Prostate gland (tissue), 2 donors: ENCODE measurements around the gene SCUBE1.

ENCODE experiments used
- POLR2A ChIP-seq: fragments of 450-650 bp; IDR thresholded peaks from one replicate; pipeline ENCODE4 v1.6.1; 2016; ENCODE audit warnings: antibody characterized with exemption, mild to moderate bottlenecking
- POLR2AphosphoS5 ChIP-seq: sonication (generic); formaldehyde crosslinking; IDR thresholded peaks from one replicate; pipeline ENCODE4 v1.6.1; 2017; ENCODE audit warnings: antibody characterized with exemption
- TF ChIP-seq, protein P1 (sequence below), 4 experiments: fragments of 200-600 bp in 2 of 4; fragments of 450-650 bp in 2 of 4; sonication (generic) in 2 of 4; IDR thresholded peaks; 1 replicate in 3 of 4; 2 replicates in 1 of 4; pipeline ENCODE4 v1.5.1; 2016 to 2019; ENCODE audit warnings: antibody characterized with exemption in 4 of 4, mild to moderate bottlenecking in 2 of 4, moderate library complexity in 2 of 4

DNA sequence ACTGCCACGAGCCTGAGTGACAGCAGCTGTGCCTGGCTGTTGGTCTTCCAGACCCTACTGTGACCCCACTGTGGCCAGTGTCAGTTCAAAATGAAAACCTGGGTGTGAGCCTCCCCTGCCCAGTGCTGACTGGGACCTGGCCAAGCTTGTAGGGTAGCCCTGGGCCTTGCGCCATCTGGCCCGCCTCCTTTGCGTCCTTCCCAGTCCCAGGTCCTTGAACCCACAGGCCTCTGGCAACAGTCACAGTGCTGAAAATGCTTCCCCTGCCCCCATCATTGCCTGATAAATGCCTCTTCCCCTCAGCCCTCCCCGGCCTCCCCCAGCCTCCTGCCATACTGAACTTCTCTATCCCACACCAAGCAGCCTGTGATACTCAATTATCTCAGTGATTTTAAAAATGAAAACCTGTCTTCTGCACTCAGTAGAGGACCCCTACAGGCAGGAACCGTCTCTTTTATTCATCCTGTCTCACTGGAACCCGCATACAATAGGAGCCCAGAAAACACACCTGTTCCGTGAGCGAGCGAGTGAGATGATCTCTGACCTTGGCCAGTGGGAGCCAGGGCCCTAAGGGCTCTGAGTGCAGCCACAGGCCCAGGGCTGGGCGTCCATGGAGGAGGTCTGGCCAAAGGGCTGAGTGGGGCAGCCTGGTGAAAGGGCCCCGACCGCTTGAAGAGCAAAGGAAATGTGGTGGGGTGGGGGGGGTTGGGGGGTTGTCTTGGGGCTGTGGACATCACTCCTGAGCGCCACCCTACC is 106.6 kb downstream of the SCUBE1 start:
- TF ChIP-seq POLR2A (no peak), POLR2AphosphoS5 (no peak)
- TF ChIP-seq, protein P1, sequence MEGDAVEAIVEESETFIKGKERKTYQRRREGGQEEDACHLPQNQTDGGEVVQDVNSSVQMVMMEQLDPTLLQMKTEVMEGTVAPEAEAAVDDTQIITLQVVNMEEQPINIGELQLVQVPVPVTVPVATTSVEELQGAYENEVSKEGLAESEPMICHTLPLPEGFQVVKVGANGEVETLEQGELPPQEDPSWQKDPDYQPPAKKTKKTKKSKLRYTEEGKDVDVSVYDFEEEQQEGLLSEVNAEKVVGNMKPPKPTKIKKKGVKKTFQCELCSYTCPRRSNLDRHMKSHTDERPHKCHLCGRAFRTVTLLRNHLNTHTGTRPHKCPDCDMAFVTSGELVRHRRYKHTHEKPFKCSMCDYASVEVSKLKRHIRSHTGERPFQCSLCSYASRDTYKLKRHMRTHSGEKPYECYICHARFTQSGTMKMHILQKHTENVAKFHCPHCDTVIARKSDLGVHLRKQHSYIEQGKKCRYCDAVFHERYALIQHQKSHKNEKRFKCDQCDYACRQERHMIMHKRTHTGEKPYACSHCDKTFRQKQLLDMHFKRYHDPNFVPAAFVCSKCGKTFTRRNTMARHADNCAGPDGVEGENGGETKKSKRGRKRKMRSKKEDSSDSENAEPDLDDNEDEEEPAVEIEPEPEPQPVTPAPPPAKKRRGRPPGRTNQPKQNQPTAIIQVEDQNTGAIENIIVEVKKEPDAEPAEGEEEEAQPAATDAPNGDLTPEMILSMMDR (IDR thresholded peaks at IDR 0.05) = no peak
